ENCODE data around the gene ULK2.

DNA sequence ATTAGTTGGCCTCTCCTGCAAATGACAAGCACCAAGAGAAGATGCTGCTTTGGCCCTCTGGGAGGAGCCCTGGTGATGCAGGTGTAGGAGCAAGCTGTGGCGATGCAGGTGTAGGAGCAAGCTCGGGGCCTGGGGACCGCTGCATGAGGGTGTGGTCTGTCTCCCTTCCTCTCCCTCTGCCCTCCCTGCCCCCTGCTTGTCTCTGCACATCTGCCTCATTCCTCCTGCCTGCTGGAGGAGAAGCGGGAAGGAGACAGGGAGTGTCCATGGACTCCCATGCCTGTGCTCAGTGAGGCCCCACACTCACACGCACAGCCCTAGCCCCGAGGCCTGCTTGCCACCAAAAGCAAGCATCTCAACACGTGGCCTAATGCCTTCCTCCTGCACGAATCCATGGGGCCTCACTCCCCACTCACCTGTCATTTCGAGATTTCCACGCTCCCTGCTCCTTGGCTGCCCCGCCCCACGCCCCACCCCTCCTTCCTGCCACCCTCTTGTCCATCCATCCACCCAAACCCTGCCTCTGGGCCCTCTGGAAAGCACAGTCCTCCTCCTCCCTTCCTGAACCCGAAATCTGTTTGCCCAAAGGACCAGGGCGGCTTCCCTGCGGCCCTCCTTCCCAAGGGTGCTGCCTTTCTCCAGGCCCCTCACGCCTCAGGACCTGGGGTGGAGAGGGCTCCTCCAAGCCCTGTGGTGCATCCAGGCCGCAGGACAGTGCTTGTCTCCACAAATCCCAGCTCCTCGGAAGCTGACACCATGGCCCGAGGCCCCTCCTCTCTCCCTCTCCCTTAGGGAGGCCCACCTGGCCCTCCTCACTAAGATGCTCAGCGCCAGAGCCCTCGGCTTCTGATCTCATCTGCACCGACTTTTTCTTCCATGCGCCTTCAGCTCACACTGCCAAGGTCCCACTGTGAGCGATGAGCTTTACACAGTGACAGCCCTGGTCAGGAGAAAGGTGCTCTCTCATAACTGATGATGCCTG lies 107.9 kb downstream of the ULK2 start:
- TF ChIP-seq, protein P1, sequence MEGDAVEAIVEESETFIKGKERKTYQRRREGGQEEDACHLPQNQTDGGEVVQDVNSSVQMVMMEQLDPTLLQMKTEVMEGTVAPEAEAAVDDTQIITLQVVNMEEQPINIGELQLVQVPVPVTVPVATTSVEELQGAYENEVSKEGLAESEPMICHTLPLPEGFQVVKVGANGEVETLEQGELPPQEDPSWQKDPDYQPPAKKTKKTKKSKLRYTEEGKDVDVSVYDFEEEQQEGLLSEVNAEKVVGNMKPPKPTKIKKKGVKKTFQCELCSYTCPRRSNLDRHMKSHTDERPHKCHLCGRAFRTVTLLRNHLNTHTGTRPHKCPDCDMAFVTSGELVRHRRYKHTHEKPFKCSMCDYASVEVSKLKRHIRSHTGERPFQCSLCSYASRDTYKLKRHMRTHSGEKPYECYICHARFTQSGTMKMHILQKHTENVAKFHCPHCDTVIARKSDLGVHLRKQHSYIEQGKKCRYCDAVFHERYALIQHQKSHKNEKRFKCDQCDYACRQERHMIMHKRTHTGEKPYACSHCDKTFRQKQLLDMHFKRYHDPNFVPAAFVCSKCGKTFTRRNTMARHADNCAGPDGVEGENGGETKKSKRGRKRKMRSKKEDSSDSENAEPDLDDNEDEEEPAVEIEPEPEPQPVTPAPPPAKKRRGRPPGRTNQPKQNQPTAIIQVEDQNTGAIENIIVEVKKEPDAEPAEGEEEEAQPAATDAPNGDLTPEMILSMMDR (IDR thresholded peaks at IDR 0.05; ENCODE audit: insufficient read depth, low read length, poor library complexity, severe bottlenecking): no peak
- TF ChIP-seq EZH2phosphoT487 (conservative IDR thresholded peaks at IDR 0.05; ENCODE audit: low read length): no peak

Measured in SU-DHL-6 (cell line).